Measurements from ENCODE around the gene EQTN.

DNA sequence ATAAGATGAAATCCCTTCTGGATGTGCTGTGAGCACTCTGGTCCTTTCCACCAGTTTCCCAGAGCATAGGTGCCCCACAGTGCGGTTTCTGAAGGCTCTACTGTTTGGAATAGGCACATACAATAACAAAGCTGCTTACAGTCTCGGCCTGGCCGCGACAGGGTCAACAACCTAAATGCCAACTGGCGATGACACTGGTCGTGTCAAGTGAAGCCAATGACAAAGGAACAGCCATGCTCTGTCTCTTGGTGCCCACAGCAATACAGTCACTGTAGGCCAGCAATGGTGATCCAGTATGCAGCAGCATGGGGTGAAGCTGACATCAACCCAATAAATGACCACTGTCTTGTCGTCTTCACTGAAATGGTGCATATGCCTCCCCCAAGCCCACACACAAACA, 47.8 kb upstream of the EQTN start:
- TF ChIP-seq GTF2F1 (IDR thresholded peaks at IDR 0.05; ENCODE audit: low read length): no peak
- TF ChIP-seq ARID2 (CRISPR knock-in tag; IDR thresholded peaks at IDR 0.05; ENCODE audit: borderline replicate concordance): no peak
- TF ChIP-seq ZNF839 (CRISPR knock-in tag; IDR thresholded peaks at IDR 0.05; ENCODE audit: borderline replicate concordance): no peak
- no peak for TF ChIP-seq PITX1 (CRISPR knock-in tag; IDR thresholded peaks at IDR 0.05)
- TF ChIP-seq YY1 (IDR thresholded peaks at IDR 0.05; ENCODE audit: insufficient read depth, insufficient replicate concordance, low read depth, low read length): no peak
- TF ChIP-seq, protein P1, sequence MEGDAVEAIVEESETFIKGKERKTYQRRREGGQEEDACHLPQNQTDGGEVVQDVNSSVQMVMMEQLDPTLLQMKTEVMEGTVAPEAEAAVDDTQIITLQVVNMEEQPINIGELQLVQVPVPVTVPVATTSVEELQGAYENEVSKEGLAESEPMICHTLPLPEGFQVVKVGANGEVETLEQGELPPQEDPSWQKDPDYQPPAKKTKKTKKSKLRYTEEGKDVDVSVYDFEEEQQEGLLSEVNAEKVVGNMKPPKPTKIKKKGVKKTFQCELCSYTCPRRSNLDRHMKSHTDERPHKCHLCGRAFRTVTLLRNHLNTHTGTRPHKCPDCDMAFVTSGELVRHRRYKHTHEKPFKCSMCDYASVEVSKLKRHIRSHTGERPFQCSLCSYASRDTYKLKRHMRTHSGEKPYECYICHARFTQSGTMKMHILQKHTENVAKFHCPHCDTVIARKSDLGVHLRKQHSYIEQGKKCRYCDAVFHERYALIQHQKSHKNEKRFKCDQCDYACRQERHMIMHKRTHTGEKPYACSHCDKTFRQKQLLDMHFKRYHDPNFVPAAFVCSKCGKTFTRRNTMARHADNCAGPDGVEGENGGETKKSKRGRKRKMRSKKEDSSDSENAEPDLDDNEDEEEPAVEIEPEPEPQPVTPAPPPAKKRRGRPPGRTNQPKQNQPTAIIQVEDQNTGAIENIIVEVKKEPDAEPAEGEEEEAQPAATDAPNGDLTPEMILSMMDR (CRISPR knock-in tag; IDR thresholded peaks at IDR 0.05): no peak
- no peak for TF ChIP-seq ZSCAN22 (CRISPR knock-in tag; IDR thresholded peaks at IDR 0.05)
- no peak for TF ChIP-seq ATF1 (CRISPR knock-in tag; IDR thresholded peaks at IDR 0.05)
- TF ChIP-seq NR2F6 (IDR thresholded peaks at IDR 0.05): no peak
- TF ChIP-seq NR2F6 (CRISPR knock-in tag; IDR thresholded peaks at IDR 0.05): no peak
- TF ChIP-seq MTERF4 (CRISPR knock-in tag; IDR thresholded peaks at IDR 0.05): no peak
- no peak for TF ChIP-seq CBFB (CRISPR knock-in tag; IDR thresholded peaks at IDR 0.05)
- TF ChIP-seq ZNF724P (CRISPR knock-in tag; IDR thresholded peaks at IDR 0.05; ENCODE audit: borderline replicate concordance): no peak

Measured in HepG2 (cell line).